Activated T-cell treated with anti-CD3 and anti-CD28 coated beads for 48 hours (primary cell): ENCODE data around the gene SUGP1.

Experiments
- DNase-seq: peaks from one replicate; pipeline ENCODE4 v3.0.0-alpha.2; 2020; ENCODE audit warnings: low read depth

The SUGP1 gene

GRCh38 chr19:19341026-19341425 is 20.7 kb upstream of the SUGP1 start:
- DNase-seq: no peak

- DNase-seq: no peak
Observed at GRCh38 chr19:19338082-19338481, 17.8 kb upstream of the SUGP1 start.

- no peak for DNase-seq
Observed at GRCh38 chr19:19337120-19337519, 16.8 kb upstream of the SUGP1 start.

- DNase-seq: no peak
Observed at GRCh38 chr19:19336597-19336996, 16.3 kb upstream of the SUGP1 start.

GRCh38 chr19:19335408-19336158 is 15.3 kb upstream of the SUGP1 start:
- DNase-seq: no peak

- DNase-seq: no peak
Observed at GRCh38 chr19:19334989-19335344, 14.7 kb upstream of the SUGP1 start.

GRCh38 chr19:19334063-19334988 is 14.0 kb upstream of the SUGP1 start:
- DNase-seq: no peak

- DNase-seq: no peak
Observed at GRCh38 chr19:19329126-19329525, 8.8 kb upstream of the SUGP1 start.

- no peak for DNase-seq
Observed at GRCh38 chr19:19327672-19328071, 7.4 kb upstream of the SUGP1 start.

GRCh38 chr19:19324059-19324770 is 3.9 kb upstream of the SUGP1 start:
- DNase-seq: no peak

- DNase-seq: no peak
Observed at GRCh38 chr19:19321141-19321577, 850 bp upstream of the SUGP1 start.

GRCh38 chr19:19319732-19320360 is 463 bp downstream of the SUGP1 start:
- DNase-seq: no peak

- DNase-seq: no peak
Observed at GRCh38 chr19:19316082-19316481, 4.2 kb downstream of the SUGP1 start.

GRCh38 chr19:19315444-19315843 is 4.9 kb downstream of the SUGP1 start:
- no peak for DNase-seq

- DNase-seq: no peak
Observed at GRCh38 chr19:19308373-19308772, 11.9 kb downstream of the SUGP1 start.

- DNase-seq: no peak
Observed at GRCh38 chr19:19306191-19306590, 14.1 kb downstream of the SUGP1 start.

GRCh38 chr19:19305696-19306095 is 14.6 kb downstream of the SUGP1 start:
- no peak for DNase-seq

GRCh38 chr19:19305066-19305465 is 15.2 kb downstream of the SUGP1 start:
- no peak for DNase-seq

GRCh38 chr19:19304186-19304965 is 15.9 kb downstream of the SUGP1 start:
- DNase-seq: no peak

- DNase-seq: no peak
Observed at GRCh38 chr19:19303411-19303810, 16.9 kb downstream of the SUGP1 start.

- DNase-seq: no peak
Observed at GRCh38 chr19:19300613-19301012, 19.7 kb downstream of the SUGP1 start.
